ENCODE data around the gene ZNF367.

DNA sequence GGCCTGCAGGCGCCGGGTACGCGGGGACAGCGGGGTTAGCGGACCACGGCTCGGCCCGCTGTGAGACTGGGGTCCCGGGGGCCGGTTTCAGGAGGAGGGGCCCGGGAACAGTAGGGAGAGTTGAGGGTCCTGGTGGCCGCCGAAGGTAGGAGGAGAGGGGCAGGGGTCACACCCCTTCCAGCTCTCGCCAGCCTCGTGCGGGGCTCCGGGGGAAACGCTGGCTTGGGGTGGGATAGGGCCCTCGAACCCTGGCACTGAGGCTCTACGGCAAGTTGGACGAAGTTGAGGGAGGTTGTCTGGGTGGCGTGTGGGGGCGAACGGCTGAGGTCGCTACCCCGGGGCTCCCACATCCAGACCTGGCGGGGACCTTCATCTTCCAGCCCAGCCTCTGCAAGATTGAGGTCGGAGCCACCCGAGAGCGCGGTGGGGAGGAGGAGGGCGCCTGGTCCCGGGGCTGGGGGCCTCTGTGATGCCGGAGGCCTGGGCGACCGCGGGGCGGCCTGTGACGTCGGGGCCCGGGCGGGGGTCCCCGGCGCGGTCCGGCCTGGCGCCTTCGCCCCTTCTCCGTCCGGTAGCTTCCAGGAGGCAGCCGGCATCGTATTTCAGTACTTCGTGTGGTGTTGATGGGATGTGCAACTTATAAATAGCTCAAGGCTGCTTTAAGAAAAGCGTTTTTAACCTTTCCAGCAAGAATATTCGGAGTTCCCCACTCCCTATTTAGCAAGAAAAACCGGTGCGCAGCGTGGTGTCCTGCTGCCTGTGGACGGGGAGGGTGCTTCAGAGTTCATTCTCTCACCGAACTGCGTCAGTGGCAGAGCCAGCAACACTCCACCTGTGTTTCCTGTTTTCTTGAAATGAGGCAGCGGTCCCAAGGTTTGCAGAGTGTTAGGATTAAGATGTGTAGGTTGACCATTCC lies 32.7 kb upstream of the ZNF367 start:
- TF ChIP-seq, protein P1, sequence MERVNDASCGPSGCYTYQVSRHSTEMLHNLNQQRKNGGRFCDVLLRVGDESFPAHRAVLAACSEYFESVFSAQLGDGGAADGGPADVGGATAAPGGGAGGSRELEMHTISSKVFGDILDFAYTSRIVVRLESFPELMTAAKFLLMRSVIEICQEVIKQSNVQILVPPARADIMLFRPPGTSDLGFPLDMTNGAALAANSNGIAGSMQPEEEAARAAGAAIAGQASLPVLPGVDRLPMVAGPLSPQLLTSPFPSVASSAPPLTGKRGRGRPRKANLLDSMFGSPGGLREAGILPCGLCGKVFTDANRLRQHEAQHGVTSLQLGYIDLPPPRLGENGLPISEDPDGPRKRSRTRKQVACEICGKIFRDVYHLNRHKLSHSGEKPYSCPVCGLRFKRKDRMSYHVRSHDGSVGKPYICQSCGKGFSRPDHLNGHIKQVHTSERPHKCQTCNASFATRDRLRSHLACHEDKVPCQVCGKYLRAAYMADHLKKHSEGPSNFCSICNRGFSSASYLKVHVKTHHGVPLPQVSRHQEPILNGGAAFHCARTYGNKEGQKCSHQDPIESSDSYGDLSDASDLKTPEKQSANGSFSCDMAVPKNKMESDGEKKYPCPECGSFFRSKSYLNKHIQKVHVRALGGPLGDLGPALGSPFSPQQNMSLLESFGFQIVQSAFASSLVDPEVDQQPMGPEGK (CRISPR knock-in tag; IDR thresholded peaks at IDR 0.05; ENCODE audit: borderline replicate concordance) = no peak
- TF ChIP-seq, protein P2, sequence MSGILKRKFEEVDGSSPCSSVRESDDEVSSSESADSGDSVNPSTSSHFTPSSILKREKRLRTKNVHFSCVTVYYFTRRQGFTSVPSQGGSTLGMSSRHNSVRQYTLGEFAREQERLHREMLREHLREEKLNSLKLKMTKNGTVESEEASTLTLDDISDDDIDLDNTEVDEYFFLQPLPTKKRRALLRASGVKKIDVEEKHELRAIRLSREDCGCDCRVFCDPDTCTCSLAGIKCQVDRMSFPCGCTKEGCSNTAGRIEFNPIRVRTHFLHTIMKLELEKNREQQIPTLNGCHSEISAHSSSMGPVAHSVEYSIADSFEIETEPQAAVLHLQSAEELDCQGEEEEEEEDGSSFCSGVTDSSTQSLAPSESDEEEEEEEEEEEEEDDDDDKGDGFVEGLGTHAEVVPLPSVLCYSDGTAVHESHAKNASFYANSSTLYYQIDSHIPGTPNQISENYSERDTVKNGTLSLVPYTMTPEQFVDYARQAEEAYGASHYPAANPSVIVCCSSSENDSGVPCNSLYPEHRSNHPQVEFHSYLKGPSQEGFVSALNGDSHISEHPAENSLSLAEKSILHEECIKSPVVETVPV (CRISPR knock-in tag; IDR thresholded peaks at IDR 0.05) = no peak
- no peak for TF ChIP-seq ZFP3 (CRISPR knock-in tag; IDR thresholded peaks at IDR 0.05)
- TF ChIP-seq CSDC2 (CRISPR knock-in tag; IDR thresholded peaks at IDR 0.05) = no peak
- TF ChIP-seq ZNF8 (CRISPR knock-in tag; IDR thresholded peaks at IDR 0.05) = no peak
- TF ChIP-seq PPARA (CRISPR knock-in tag; IDR thresholded peaks at IDR 0.05; ENCODE audit: borderline replicate concordance) = no peak
- no peak; the same call in 1 of the 2 replicates for TF ChIP-seq GLIS3 (CRISPR knock-in tag; IDR thresholded peaks at IDR 0.05)
- no peak for TF ChIP-seq ESRRG (CRISPR knock-in tag; IDR thresholded peaks at IDR 0.05)
- TF ChIP-seq RARB (CRISPR knock-in tag; IDR thresholded peaks at IDR 0.05) = no peak
- TF ChIP-seq TCF4 (CRISPR knock-in tag; IDR thresholded peaks at IDR 0.05; ENCODE audit: borderline replicate concordance) = no peak

Measured in SK-N-SH treated with all-trans-retinoic acid at 6 μM for 48 hours (cell line).